Heart right ventricle (tissue), 16 donors: ENCODE data around the gene CELSR1. TPM values are rescaled to one million over a fixed set of nuclear protein-coding genes. Genes with fewer than 3 reads are reported as not detected.

Experiments used
- ATAC-seq, 8 donors: fragments of 200-7000 bp; cut with Tn5 transposase; one replicate each; pipeline ENCODE4 v1.9.1; 2020; ENCODE audit warnings: mild to moderate bottlenecking in 8 of 8, moderate library complexity in 8 of 8, moderate number of reproducible peaks in 1 of 8
- DNase-seq, 2 donors: peaks; one replicate each; pipeline ENCODE4 v3.0.0-alpha.2; 2020
- H3K27ac ChIP-seq, 10 donors: fragments of 200-600 bp; sonication (generic) in 2 of 10; one replicate each; pipeline versions ENCODE4 v1.5.0 to v1.8.0; 2020 to 2022; ENCODE audit warnings: mild to moderate bottlenecking in 3 of 10
- H3K27me3 ChIP-seq, 7 donors: fragments of 200-600 bp; one replicate each; pipeline ENCODE4 v1.8.0; 2021 to 2022; ENCODE audit warnings: mild to moderate bottlenecking in 2 of 7
- H3K36me3 ChIP-seq, 9 donors: fragments of 200-600 bp; sonication (generic) in 1 of 9; one replicate each; pipeline versions ENCODE4 v1.5.0 to v1.8.0; 2020 to 2022; ENCODE audit warnings: mild to moderate bottlenecking in 2 of 9
- H3K4me1 ChIP-seq, 9 donors: fragments of 200-600 bp; sonication (generic) in 1 of 9; one replicate each; pipeline versions ENCODE4 v1.5.0 to v1.8.0; 2020 to 2022; ENCODE audit warnings: mild to moderate bottlenecking in 4 of 9
- H3K4me3 ChIP-seq, 10 donors: fragments of 200-600 bp; sonication (generic) in 2 of 10; one replicate each; pipeline versions ENCODE4 v1.5.0 to v1.8.0; 2020 to 2022; ENCODE audit warnings: mild to moderate bottlenecking in 7 of 10, moderate library complexity in 2 of 10
- H3K9me3 ChIP-seq, 11 donors: fragments of 200-600 bp in 10 of 11; sonication (generic) in 2 of 11; one replicate each; pipeline versions ENCODE4 v1.5.0 to v1.8.0; 2013 to 2022; ENCODE audit warnings: mild to moderate bottlenecking in 2 of 11, control low read depth in 1 of 11, moderate library complexity in 1 of 11
- CTCF ChIP-seq, 9 donors: fragments of 200-600 bp; sonication (generic) in 2 of 9; IDR thresholded peaks; one replicate each; pipeline versions ENCODE4 v1.5.0 to v1.8.0; 2021 to 2022; ENCODE audit warnings: antibody characterized with exemption in 9 of 9, mild to moderate bottlenecking in 5 of 9, moderate library complexity in 1 of 9
- WGBS, 2 donors: extraction: QIAGEN DNeasy Blood & Tissue Kit; methylation state at CpG; one replicate each; pipeline ENCODE4 v1.1.7; 2013; ENCODE audit warnings: inconsistent platforms in 1 of 2; 5-methylcytosine and 5-hydroxymethylcytosine counted together
- intact Hi-C, 10 donors: fragments of 100-400 bp; cut with DNase I; formaldehyde crosslinking; loops; one replicate each; pipeline versions ENCODE4 v1.11.1 to v1.14.2; 2022
- polyA plus RNA-seq, 2 donors: library from polyadenylated mRNA; stranded (reverse); fragments of 200-250 nt; gene quantifications; one replicate each; pipeline ENCODE4 v1.2.3, GENCODE V29; 2013
- total RNA-seq, 10 donors: library from RNA; stranded (reverse); fragmentation: NEBNext Ultra II Directional in 3 of 10; extraction: Animal tissue kit (Norgen Biotek cat#: 25700) in 3 of 10; gene quantifications; one replicate each; pipeline versions ENCODE4 v1.2.1 to v1.2.4, GENCODE V29; 2021 to 2023
- donor health status: Arrhythmogenic right ventricular cardiomyopathy.
- donor health status: ischemic (EF 13 %, LVEDD 7.1; RV severe dilation, severe dysfunction).
- donor health status: healthy with polysubstance abuse.
- donor health status: DM: no; HTN: yes; CAD: no.
- donor health status: DM: no; HTN: no; CAD: no.
- donor health status: ischemic (EF 25% LVEDD 6.9; RV normal size, moderate dysfunction).
- donor health status: ischemic (EF 25% LVEDD 5.7; RV mildly dilated, moderate dysfunction).
- donor health status: healthy.
- donor health status: DM: yes; HTN: yes; CAD: no.
- donor health status: Ischemic cardiomyopathy.
- donor health status: ischemic (EF 35%, LVEDD 5.7; RV mildly dilated, moderate dysfunction).
- donor health status: nonischemic (EF 11% LVEDD 7.7; RV severe dilation, severe dysfunction).
- donor health status: DM: yes; HTN: yes; CAD: no.
- donor health status: PGD.
- donor health status: ischemic (EF 29% LVEDD 5.4; RV normal size, mild dysfunction).
- donor health status: nonischemic (EF 23%, LVEDD 6.1; RV moderate dilation, normal function).

The CELSR1 gene
- total and polyA plus RNA-seq, 12 donors: 4.0 to 16.7 (median 11.4) TPM

GRCh38 chr22:46348099-46348695, 189.2 kb downstream of the CELSR1 start:
- ATAC-seq (peak in 5 of 8 donors; percentile 9 to 55 (median 45)), DNase-seq (no peak)
- H3K9me3 ChIP-seq: no peaks in the 10 kb centered on the region
- H3K4me1 ChIP-seq: peaks cover 0 to 58% (median 30%) of the 10 kb centered on the region in 9 donors
- no peak overlapping the region for H3K4me3 ChIP-seq
- peaks cover 0 to 100% (median 62%) of the 10 kb centered on the region in 9 donors for H3K36me3 ChIP-seq
- TF ChIP-seq CTCF (IDR thresholded peaks at IDR 0.05): no peak
- H3K27me3 ChIP-seq: no peaks in the 10 kb centered on the region
- WGBS, 2 donors: 66 to 71% methylated on average over 15 of the region's 15 CpGs
- intact Hi-C loops: loop anchor here in 1 of 10 donors (5.0 kb wide), 1 partner anchor 199 kb away; no protein-coding TSS in a partner anchor
- peak overlapping the region; percentile 14 to 94 (median 86) for H3K27ac ChIP-seq

GRCh38 chr22:46347646-46348045, 189.8 kb downstream of the CELSR1 start:
- Histone ChIP-seq H3K4me1 (peaks cover 0 to 53% (median 30%) of the 10 kb centered on the region in 9 donors), H3K27me3 (no peaks in the 10 kb centered on the region), H3K27ac (peak overlapping the region; percentile 50 to 94 (median 86)), H3K9me3 (no peaks in the 10 kb centered on the region), H3K36me3 (peaks cover 0 to 100% (median 56%) of the 10 kb centered on the region in 9 donors), H3K4me3 (no peak overlapping the region)
- no peak for DNase-seq
- intact Hi-C loops: loop anchor here in 1 of 10 donors (5.0 kb wide), 1 partner anchor 200 kb away; no protein-coding TSS in a partner anchor
- TF ChIP-seq CTCF (IDR thresholded peaks at IDR 0.05): no peak
- ATAC-seq: no peak
- WGBS, 2 donors: 75 to 88% methylated on average over 12 of the region's 12 CpGs

DNA sequence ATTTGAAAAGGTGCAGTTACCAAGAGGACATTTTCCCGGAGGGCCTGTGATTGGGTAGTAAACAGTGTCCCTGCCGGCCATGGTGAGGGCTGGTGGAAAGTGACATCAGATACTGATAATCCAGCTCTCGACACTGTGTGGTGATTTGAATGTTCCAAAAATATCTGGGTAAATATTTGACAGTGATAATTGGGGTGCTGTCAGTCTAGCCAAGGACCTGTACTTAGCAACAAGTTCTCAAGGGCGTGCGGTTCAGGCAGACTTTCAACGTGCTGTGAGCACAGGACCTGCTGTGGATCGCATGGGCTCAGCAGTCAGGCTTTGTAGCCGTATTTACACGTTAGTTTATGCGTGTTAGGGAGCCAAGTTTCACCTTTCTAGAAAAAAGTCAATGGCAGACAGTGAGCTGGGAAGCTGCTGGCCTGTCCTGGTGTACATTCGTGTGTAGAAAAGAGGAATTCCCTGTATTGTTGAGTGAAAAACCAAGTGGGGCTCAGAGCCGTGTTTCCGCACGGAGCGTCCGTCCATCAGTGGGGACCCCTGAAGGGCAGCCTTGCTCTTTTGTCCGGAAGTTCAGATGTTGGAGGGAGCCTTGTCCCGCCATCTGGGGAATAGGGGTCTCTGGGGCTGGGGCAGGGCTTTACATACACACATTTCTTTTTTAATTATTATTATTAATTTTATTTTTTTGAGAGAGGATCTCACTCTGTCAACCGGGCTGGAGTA, 190.6 kb downstream of the CELSR1 start:
- WGBS, 2 donors: 49 to 77% methylated on average over 19 of the region's 19 CpGs
- H3K27ac ChIP-seq: peak overlapping the region; percentile 50 to 94 (median 86)
- H3K4me1 ChIP-seq: peaks cover 0 to 50% (median 29%) of the 10 kb centered on the region in 9 donors

More for the DNA sequence above, 190.6 kb downstream of the CELSR1 start:
- Histone ChIP-seq H3K4me3 (no peak overlapping the region), H3K27me3 (no peaks in the 10 kb centered on the region), H3K36me3 (peaks cover 0 to 100% (median 48%) of the 10 kb centered on the region in 9 donors), H3K9me3 (no peaks in the 10 kb centered on the region)
- ATAC-seq: peak; percentile 70 to 86 (median 79)
- intact Hi-C loops: loop anchor here in 1 of 10 donors (5.0 kb wide), 1 partner anchor 200 kb away; no protein-coding TSS in a partner anchor
- peak in 2 of 9 donors; percentile 10 to 29 for TF ChIP-seq CTCF (IDR thresholded peaks at IDR 0.05)
- peak; percentile 56 to 70 for DNase-seq
